ENCODE measurements around the gene NISCH. TPM values are rescaled to one million over a fixed set of nuclear protein-coding genes. Genes with fewer than 3 reads are reported as not detected.

The NISCH gene
- total RNA-seq, 1 donor from 2014 or later: 44.3 TPM

DNA sequence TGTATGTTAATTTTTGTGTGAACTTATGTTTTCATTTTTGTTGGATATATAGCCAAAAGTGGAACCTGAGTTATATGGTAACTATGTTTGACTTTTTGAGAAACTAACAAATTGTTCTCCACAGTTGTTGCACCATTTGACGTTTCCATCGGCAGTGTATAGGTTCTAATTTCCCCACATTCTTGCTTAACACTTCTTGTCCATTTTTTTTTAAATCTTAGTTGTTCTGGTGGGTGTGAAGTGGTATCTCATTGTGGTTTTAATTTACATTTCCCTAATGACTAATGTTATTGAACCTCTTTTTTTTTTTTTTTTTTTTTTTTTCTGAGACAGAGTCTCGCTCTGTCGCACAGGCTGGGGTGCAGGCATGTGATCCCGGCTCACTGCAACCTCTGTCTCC lies 8.0 kb downstream of the NISCH start:
- intact Hi-C loops (cut with micrococcal nuclease): no loop called here
- no peak for TF ChIP-seq CTCF (IDR thresholded peaks at IDR 0.05; ENCODE audit: borderline replicate concordance)
- Histone ChIP-seq H3K4me3 (no peak overlapping the region), H3K27ac (replicated peaks) (no peak overlapping the region), H3K4me1 (peaks cover 24% of the 10 kb centered on the region), H3K27me3 (ENCODE audit: low read depth) (no peaks in the 10 kb centered on the region), H3K9me3 (replicated peaks) (no peaks in the 10 kb centered on the region), H3K36me3 (peaks cover 63% of the 10 kb centered on the region)
- DNase-seq: no peak

DNA sequence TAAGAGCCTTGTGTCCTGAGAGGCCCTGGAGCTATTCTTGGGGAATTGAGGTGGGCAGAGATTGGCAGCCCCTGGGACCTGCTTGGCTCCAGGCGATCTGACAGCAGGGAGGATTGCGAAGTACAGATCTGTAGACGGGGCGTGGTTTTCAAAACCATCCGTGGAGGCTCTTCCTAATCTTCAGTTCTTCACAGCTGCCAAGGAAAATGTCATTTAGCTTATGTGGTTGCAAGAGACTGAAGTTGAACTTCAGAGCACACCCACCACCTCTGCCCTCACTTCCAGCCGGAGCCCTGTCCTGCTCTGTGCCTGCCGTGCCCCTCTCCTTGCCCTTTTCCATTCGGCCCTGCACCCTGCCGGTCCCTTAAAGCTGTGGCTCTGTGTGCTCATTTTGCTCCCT lies 12.9 kb downstream of the NISCH start:
- peak overlapping the region; percentile 52 for H3K27ac ChIP-seq (replicated peaks)
- no peak for DNase-seq
- H3K9me3 ChIP-seq (replicated peaks): no peaks in the 10 kb centered on the region
- H3K4me1 ChIP-seq: peaks cover 68% of the 10 kb centered on the region
- no peak overlapping the region for H3K4me3 ChIP-seq
- no peaks in the 10 kb centered on the region for H3K27me3 ChIP-seq (ENCODE audit: low read depth)
- H3K36me3 ChIP-seq: peaks cover 46% of the 10 kb centered on the region
- intact Hi-C loops (cut with micrococcal nuclease): no loop called here
- no peak for TF ChIP-seq CTCF (IDR thresholded peaks at IDR 0.05; ENCODE audit: borderline replicate concordance)

GRCh38 chr3:52469001-52469400 lies 13.6 kb downstream of the NISCH start:
- Histone ChIP-seq H3K4me1 (peaks cover 68% of the 10 kb centered on the region), H3K27ac (replicated peaks) (peak overlapping the region; percentile 52), H3K36me3 (peaks cover 47% of the 10 kb centered on the region), H3K9me3 (replicated peaks) (no peaks in the 10 kb centered on the region), H3K4me3 (no peak overlapping the region), H3K27me3 (ENCODE audit: low read depth) (no peaks in the 10 kb centered on the region)
- DNase-seq: no peak
- TF ChIP-seq CTCF (IDR thresholded peaks at IDR 0.05; ENCODE audit: borderline replicate concordance): no peak
- intact Hi-C loops (cut with micrococcal nuclease): no loop called here

GRCh38 chr3:52470920-52471319 lies 15.5 kb downstream of the NISCH start:
- intact Hi-C loops (cut with micrococcal nuclease): loop anchor here (10.0 kb wide), 1 partner anchor 74 kb away; no protein-coding TSS in a partner anchor
- H3K36me3 ChIP-seq: peaks cover 51% of the 10 kb centered on the region

DNA sequence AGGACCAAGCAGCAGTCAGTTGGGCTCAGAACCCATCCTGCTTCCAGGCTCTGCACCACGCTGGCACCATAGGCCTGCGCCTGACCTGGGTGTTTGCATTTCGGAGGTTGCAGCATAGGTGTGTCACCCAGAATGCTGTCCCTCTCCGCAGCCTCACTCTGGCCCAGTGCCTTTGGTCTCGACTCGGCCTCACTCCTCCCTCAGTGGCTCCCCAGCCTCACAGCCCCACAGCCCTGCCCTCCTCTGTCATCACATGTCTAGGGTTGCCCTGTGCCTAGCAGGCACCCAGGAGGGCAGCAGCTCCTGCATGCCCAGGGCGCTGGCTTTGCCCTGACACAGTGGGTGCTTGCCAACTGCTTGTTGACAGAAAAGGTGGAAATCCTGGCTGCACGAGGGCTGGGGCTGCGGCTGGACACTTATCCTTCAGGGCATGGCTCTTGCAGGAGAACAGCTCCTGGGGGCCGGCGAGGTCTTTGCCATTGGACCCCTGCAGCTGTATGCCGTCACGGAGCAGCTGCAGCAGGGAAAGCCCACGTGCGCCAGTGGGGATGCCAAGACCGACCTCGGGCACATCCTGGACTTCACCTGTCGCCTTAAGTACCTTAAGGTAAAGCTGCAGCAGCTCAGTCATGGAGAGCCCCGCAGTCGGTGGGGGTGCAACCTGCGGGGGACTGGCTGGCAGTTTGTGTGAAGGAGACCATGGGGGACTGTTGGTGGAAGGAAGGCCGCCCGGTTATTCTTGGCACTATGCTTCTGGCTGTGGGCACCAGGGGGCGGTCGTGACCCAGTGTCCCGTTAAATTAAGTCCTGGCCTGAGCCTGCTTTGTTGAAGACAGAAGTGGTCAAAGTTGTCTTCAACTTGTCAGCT lies 16.2 kb downstream of the NISCH start:
- Histone ChIP-seq H3K4me1 (peaks cover 59% of the 10 kb centered on the region), H3K27me3 (ENCODE audit: low read depth) (no peaks in the 10 kb centered on the region), H3K27ac (replicated peaks) (peak overlapping the region; percentile 75), H3K36me3 (peaks cover 56% of the 10 kb centered on the region), H3K4me3 (peak overlapping the region; percentile 12), H3K9me3 (replicated peaks) (no peaks in the 10 kb centered on the region)
- DNase-seq: peak; percentile 82
- intact Hi-C loops (cut with micrococcal nuclease): loop anchor here (10.0 kb wide), 1 partner anchor 73 kb away; no protein-coding TSS in a partner anchor
- peak; percentile 86 for TF ChIP-seq CTCF (IDR thresholded peaks at IDR 0.05; ENCODE audit: borderline replicate concordance)

More at GRCh38 chr3:52470920-52471319, 15.5 kb downstream of the NISCH start:
- H3K4me3 ChIP-seq: no peak overlapping the region
- TF ChIP-seq CTCF (IDR thresholded peaks at IDR 0.05; ENCODE audit: borderline replicate concordance): no peak
- peak overlapping the region; percentile 75 for H3K27ac ChIP-seq (replicated peaks)
- H3K9me3 ChIP-seq (replicated peaks): no peaks in the 10 kb centered on the region
- no peak for DNase-seq
- H3K4me1 ChIP-seq: peaks cover 66% of the 10 kb centered on the region
- H3K27me3 ChIP-seq (ENCODE audit: low read depth): no peaks in the 10 kb centered on the region
